NCI-H2196 treated with DMSO at 0.1 percent for 48 hours (cell line): ENCODE results near the gene KCTD2.

Experiments used
- DNase-seq: peaks from one replicate; lab custom pipeline; 2025; ENCODE audit not compliant: unreplicated experiment; lab: John Stamatoyannopoulos, UW

KCTD2 gene

DNA sequence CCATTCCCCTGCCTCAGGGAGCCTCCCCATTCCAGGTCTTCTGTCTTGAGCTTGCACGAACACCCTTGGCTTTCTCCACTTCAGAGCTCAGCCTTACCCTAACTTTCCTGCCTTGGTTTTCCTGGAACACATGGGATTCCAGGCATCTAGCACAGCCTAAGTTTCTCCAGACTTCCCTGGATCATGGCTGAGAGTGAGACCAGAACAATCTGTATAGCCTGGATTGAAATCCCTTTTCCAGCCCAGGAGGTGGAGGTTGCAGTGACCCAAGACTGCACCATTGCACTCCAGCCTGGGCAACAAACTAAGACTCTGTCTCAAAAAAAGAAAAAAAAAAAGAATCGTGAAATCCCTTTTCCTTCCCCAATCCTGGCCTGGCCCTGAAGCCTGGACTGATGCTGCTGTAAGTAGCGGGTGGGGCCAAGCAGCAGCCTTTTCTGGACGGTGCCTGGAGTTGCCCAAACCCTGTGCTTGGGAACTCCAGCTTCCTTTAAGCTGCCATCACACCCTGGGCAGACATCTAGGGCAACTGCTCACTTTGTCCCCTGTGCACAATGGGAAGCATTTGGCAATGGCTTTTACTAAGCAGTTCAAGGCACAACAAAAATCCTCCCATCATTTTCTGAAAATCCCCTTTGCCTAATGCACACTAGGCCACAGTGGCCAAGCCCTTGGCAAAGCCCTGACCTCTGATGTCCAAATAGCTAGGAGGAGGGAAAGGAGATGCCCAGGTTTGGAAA lies 28.7 kb downstream of the KCTD2 start:
- DNase-seq = no peak

DNA sequence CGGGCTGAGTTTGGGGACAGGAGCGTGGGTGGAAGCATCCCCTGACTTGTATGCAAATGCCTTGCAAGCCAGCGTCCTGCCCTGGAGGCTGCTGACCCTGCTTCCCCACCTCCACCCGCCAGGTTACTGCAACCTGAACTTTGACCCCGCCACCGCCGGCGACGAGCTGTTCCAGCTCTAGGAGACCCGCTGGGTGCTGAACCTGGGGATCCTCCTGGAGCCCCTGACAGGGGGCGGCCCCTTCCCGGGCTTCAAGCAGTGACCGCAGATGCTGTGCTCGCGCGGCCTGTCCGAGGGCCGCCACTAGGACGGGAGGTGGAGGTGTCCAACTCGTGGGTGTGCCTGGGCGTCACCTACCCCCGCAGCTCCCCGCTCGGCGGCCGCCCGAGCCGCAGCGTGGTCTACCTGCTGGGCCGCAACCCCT lies 30.1 kb downstream of the KCTD2 start:
- DNase-seq = no peak

DNA sequence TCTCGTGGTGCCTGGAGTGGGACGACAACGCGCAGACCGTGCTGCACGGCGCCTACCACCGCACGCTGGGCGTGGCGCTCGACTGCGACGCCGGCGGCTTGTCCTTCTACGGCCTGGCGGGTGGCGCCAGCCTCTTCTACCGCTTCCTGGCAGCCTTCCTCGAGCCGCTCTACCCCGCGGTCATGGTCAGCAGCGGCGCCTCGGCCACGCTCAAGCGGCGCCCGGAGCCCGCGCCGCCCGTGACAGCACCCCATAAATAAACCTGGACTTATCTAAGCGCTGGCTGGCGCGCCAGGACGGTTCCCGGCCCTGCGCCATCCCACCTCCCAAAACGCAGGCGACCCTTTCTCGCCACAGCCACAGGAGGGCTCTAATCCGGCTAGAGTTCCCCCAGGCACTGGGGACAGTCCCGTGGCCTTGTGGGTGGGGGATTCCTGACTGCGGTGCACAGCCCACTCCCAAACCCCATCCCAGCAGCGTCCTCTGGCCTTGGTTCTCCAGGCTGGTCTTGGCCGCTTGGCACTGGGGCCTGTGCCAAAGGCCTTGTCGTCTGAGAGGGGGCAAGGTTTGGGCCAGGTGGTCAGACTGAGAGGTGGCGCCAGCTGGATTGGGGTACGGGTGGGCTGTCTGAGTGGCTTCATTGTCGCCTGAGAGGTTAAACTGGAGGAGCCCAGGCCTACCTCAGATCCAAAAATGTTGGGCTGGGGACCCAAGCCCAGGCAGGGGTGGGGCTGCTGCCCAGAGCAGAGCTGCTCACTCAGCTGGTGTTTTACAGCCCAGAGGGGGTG lies 30.7 kb downstream of the KCTD2 start:
- no peak for DNase-seq

DNA sequence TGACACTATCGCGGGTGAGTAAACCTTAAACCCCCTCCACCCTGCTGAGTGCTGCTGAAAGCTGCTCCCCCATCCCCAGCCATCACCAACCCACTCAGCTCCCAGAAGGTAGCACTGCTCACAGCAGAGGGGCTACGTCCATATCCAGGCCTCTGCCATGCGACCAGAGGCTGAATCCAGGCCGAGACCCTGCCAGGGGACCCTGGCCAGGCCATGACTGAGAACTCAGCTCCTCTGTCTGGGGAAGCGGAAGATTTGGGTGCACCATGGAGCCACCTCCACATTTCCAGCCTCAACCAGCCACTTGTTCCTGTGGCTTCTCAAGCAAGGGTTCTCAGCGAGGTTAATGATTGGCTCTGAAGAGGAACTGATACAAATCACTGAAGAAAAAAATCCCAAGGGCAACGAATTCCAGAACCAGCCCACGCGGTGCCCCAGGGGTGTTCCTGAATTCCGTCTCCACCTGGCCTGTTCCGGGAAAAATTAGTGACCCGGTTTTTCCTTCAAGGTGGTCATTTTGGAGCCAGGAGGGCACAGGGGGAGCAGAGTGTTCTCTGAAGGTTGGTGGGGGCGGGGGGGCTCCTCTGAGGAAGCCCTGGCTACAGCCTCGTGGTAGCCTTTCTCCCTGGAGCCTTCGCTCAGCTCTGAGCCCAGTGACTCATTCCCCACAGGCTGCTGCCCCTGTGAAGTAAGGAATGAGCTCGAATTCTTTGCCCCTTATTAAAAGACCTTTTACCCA lies 31.4 kb downstream of the KCTD2 start:
- no peak for DNase-seq

DNA sequence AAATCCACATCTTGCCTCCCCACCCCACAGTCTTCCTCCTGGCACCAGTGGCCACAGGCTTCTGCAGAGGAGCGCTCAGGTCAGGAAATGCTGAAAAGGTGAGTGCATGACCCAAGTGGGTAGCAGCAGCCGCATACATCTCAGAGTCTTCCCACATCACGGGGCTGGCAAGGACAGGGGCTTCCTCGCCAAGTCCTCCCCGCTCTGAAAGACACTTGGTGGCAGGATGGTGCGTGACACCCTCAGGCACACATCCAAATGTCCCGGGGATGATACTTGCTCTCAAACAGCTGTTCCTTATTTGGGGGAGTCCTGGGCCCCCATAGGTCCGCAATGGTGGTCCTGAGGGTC lies 32.0 kb downstream of the KCTD2 start:
- DNase-seq = no peak

DNA sequence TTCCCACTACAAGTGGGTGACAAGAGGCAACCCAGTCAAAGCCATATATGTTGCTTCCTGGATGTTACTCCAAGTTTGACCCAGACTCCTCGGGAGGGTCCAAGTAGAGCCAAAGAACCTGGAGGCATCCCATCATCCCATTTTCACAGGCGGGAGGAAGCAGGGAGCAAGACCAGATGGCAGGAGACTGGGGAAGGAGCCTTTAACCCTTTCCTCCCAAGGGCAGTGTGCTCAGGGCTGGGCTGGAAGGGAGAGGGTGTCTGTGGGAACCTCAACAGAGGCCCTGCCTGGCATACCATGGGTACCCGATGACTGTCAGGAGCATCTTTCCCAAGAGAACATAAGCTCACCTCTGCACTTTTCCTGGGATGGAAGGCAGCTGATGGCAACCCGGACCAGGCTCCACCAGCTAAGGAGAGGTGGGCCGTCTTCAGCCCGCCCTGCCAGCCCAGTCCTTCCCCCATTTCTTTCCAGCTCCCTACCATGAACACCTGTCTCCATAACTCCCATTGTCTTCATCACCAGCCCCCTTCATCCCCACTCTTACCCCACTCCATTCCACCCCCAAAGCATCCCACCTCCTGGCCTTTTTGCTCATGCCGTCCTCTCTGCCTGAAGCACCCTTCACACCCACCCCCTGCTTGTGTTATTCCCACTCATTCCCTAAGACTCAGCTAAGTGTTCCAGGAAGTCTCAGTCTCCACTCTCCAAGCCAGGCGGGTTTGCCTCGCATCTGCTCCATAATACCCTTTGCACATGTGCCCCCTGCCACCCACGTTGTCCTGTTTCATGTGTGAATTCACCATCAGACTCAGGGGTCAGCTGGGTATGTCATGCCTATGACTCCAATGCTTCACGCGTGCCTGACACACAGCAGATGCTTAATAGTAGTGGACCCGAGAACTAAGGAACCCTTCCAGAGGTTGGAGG lies 34.9 kb downstream of the KCTD2 start:
- no peak for DNase-seq

DNA sequence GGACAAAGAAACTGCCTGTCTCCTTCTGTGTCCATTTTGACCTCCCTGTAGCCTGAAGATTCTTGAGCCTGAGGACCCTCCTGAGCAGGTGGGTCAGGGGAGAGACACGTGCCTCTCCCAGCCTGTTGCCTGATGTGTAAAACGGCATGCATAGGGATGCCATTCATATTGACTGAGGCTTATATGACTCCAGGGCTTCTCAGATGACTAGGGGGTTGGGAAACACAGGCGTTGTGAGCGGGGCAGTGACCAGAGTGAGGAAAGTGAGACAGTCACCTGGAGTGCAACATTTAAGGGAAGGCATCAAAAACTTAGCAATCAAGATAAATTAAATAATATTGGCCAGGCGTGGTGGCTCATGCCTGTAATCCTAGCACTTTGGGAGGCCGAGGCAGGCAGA lies 35.7 kb downstream of the KCTD2 start:
- DNase-seq = no peak

DNA sequence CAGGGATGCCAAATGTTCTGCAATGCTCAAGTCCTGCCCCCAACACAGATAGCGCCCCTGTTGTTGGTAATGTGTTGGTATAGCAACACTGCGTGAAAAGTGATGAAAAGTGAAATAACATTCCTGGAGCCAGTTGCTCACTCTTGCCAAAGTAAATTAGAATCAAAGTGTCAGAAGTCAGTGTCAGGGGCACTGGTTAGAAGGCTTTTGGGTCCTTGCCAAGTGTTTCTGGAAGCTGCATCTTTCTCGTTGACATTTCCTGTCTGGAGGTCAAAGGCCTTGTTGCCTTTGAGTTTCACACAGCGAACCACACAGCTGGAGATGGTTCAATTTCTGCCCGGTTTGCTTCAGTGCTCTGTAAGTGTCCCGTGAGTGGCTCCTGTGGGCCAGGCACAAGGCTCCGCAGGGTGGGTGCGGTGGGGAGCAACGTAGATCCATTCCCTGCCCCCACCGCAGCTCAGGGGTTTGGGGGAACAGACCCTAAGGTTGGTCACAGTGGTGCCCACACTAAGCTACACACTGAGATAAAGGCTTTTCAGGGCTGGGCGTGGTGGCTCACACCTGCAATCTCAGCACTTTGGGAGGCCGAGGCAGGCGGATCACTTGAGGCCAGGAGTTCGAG lies 37.1 kb downstream of the KCTD2 start:
- DNase-seq = no peak

DNA sequence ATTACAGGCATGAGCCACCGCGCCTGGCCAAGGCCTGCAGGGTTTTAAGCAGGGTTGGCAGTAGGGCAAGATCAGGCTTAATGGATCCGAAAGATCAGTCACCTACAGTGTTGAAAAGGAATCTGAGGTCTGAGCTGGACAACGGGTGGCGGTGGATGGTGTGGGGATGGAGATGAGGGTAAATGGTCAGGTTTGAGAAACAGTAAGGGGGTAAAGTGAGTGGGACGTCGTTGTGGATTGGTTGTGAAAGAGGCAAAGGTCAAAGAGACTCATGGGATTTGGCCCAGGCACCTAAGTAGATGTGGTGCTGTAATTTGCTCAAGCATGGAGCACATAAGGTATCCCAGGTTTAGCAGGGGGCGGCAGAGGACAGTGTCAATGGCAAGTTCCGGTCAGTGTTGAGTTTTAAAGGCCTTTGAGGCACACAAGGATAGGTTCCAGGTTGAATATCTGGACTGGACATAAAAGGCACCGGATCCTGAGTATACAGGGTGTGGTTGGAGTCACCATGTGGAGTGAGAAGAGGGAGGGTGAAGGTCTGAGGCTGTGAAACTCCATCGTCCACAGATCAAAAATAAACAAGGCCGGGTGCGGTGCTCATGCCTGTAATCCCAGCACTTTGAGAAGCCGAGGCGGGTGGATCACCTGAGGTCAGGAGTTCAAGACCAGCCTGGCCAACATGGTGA lies 39.6 kb downstream of the KCTD2 start:
- no peak for DNase-seq

DNA sequence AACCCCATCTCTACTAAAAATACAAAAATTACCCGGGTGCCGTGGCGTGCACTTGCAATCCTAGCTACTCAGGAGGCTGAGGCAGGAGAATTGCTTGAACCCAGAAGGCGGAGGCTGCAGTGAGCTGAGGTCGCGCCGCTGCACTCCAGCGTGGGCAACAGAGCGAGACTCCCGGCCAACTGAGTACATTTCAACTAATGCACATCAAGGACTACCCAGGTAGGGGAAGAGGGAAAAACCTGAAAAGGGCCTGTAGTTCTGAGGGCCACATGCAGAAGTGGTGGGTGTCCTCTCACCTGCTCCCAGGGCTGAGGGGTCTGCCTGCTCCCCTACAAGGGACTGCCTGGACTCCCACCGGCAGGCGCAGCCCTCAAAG lies 40.1 kb downstream of the KCTD2 start:
- no peak for DNase-seq

DNA sequence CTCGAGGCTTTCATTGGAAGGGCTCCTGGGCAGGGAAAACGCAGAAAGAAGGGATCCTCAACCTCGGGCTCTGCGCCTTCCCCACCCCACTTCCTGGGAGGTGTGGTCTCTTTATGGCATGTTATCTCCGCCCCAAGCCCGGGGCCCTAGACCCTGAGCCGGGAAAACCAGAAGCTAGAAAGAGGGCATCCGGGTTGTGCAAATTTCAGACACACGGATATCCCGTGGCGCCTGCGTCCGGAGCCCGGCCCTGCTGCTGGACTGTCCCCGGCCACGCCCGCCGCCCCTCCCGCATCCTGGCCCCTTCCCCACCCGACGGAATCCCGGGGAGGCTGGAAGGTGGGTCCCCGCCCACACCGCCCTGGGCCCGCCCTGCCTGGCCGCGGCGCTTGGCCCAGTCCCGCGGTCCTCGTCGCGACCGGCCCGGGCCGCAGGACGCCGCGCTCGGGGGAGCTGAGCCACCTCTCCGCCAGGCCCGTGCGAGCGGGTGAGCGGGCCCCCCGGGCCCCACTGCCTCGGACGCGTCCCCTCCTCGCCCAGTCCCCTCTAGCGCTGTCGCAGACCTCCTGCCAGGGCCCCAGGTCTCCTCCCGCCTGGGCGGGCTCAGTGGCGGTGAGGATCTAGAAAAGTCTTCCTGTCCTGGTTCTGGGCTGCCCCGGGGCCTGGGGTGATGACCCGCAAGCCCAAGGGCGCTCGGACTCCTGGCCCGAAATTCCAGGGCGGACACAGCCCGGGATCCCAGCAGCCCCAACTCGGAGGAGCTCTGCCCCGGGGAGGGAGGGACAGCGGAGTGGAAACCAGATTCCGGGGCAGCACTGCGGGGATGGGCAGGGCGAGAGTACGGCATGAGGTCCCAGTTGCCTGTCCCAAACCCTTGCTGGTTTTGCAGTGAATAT lies 40.8 kb downstream of the KCTD2 start, which contains the start of gene SLC16A5:
TSS of gene SLC16A5 (plus strand) at position 397 of the 896 bp plus-strand sequence. CDS start 5,683 bp downstream, outside the sequence.
- no peak for DNase-seq

DNA sequence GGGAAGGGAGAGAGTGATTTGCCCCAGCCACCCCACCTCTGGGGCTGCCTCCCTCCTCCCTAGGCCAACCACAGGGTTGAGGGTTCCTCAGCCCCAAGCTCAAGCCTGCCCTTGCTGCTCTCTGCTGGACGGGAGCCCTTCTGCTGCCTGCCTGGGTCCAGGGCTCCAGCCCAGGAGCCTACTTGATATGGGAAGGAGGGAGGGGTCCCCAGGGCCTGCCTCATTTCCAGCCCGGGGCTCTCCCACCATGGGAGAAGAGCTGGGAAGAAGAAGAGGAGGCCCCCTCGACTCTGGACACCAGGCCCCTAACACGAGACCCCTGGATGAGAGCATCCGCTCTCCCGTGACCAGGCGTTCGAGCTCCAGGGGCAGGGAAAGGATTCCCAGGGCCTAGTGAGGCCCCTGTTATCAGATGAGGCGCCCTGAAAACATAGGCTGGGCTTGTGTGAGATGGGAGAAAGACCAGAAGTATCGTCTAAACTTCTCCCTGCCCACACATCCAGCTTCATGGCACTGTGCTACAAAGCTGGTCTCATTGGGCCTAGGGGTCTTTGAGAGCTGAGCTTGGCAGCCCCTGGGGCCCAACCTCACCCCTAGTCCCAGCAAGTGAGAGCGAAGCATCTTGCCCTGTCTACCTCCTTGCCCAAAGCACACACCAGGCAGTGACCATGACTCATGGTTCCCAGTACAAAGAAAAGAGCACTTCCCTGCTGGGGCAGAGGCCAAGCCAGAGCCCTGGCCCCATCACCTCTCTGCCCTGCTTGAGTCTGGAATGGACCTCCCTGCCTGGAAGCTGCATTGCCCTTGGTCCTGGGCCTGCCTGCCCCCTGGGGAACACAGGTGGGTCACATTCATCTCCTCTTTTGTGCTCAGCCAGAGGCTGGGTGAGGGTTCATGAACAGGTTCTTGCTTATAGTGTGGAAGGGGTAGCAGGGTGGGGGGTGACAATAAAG lies 41.7 kb downstream of the KCTD2 start:
- no peak for DNase-seq

DNA sequence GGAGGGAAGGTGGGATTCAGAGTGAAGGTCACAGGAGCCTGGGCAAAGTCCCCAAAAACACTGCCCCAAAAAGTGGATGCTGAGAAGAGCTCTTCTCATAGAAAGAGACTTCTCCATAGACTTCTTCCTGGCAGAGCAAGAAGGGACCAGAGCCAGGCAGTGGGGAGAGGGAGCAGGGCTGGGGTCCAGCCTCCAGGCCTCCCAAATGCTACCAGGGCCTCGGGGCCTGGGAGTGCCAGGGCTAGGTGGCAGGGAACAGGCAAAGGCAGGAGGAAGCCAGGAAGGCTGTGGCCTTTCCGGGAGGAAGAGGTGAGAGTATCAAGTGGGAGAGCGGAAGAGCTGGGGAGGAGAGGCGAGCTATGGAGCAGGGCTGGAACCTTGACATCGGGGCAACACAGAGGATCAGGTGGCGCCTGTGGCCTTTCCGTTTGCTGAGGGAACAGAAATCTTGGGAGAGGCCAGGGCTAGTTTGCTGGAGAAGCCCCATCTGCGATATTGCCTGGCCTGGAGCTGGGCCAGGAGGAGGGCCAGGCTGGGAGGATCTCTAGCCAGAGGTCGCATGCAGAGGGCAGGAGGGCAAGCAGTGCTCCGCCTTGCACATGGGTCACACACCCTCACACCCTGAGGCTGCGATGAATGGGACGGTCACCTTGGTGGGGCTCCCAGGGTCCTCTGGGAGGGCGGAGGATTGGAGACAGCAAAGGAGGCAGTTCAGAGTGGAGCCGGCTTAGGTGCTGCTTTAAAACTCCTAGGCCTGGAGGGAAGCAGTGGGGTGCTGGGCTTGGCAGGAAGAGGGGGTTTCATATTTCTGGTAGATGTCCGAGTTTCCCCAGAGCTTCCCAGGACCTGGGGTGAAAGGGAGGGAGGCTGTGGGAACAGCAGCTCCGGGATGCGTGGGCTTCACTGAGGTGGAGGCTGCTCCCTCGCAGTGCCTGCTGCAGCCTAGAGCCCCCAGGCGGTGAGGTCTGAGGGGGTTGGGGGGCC lies 44.1 kb downstream of the KCTD2 start:
- DNase-seq = no peak

DNA sequence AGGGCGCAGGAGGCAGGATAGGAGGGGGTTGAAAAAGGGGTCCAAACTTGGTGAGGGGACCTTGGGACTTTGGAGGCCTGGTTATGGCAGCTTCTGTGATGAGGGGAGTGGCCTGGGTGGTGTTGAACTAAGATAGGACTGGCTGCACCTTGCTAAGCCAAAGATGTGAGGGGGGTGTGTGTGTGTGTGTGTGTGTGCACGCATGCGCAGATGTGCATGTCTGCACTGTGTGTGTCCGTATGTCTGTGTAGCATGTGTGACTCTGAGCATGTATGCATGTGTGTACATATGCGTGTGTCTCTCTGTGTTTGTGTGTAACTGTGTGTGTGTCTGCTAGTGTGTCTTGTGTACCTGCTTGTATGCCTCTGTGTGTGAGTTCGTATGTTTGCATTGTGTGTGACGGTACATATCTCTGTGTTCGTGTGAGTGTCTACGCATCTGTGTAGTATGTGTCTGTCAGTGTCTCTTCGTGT lies 44.9 kb downstream of the KCTD2 start:
- no peak for DNase-seq

DNA sequence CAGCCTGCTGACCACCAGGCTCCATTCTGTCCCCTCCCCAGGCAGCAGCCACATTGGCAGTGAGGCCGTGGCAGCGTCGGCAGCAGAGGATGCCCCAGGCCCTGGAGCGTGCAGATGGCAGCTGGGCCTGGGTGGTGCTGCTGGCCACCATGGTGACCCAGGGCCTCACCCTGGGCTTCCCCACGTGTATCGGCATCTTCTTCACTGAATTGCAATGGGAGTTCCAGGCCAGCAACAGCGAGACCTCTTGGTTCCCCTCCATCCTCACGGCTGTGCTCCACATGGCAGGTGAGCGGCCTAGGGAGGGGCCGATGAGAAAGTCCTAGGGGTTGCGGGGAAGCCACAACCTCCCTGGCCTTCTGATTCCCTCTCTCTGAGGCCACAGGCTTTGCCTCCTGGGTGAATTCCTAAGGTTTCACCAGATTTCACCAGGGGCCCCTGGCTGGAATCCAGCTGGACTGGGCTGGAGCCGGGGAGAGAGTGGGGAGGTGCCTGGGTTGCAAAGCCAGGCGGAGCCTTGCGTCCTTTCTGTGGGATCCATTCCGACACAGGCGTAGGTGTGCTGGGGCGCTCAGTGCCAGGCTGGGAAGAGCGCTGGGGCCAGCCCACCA lies 46.6 kb downstream of the KCTD2 start:
- no peak for DNase-seq

DNA sequence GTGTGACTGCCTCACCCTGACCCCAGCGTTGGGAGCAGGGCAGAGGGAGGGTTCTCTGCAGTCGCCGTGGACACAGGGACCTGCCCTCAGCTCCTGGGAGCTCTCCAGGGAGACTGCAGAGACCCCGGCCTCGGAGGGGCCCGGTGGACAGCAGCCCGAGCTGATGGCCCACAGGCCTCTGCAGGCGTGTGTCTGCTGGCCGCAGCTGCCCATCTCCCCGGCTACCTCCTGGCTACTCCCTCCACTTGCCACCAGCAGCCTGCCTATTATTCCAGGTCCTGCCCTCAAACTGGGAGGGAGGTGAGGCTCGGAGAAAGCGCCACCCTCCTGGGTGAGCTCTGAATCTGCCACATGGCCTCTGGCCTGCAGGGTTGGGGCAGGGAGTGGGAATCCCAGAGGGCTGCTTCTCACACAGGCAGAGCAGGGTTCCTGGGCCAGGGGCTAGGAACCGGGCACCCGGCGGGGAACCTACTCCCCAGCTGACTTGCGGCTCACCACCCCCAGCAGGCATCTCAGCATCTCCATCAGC lies 47.9 kb downstream of the KCTD2 start:
- DNase-seq = no peak
